Fibroblast of the aortic adventitia (primary cell): ENCODE measurements around the gene RNF223. TPM values are rescaled to one million over a fixed set of nuclear protein-coding genes. Genes with fewer than 3 reads are reported as not detected.
"Not testable (repeated sequence)": the region's sequence is repeated elsewhere in the genome, so short reads cannot be mapped to it uniquely, and the experiment has no call there.

ENCODE experiments used
- DNase-seq: peaks from one replicate; pipeline ENCODE4 v3.0.0-alpha.2; 2010; ENCODE audit warnings: low read depth
- H3K4me3 ChIP-seq: 2 replicates; pipeline ENCODE4 v1.5.1; 2011; ENCODE audit warnings: low read depth, mild to moderate bottlenecking, control low read depth, low read length, moderate library complexity
- CTCF ChIP-seq: IDR thresholded peaks from 2 replicates; pipeline ENCODE4 v1.5.1; 2011; ENCODE audit warnings: mild to moderate bottlenecking, low read length, control low read depth, inconsistent platforms; ENCODE audit not compliant: insufficient read depth
- total RNA-seq: library from RNA; depleted of rRNA; stranded (reverse); fragments of >200 nt; gene quantifications from 2 replicates; pipeline ENCODE4 v1.2.3, GENCODE V29; 2012; ENCODE audit warnings: low replicate concordance

Gene RNF223
- total RNA-seq, 1 donor: not detected

GRCh38 chr1:1106510-1107221 lies 32.6 kb upstream of the RNF223 start:
- no peak for TF ChIP-seq CTCF
- no peak for DNase-seq
- H3K4me3 ChIP-seq: no peak overlapping the region

- not testable (repeated sequence) for H3K4me3 ChIP-seq, DNase-seq
Observed at GRCh38 chr1:1104152-1104551, 30.0 kb upstream of the RNF223 start.

GRCh38 chr1:1101503-1101902 lies 27.4 kb upstream of the RNF223 start:
- DNase-seq: no peak
- TF ChIP-seq CTCF: no peak
- H3K4me3 ChIP-seq: no peak overlapping the region

GRCh38 chr1:1100296-1100695 lies 26.2 kb upstream of the RNF223 start:
- DNase-seq: no peak
- no peak for TF ChIP-seq CTCF
- H3K4me3 ChIP-seq: no peak overlapping the region

- DNase-seq: no peak
- TF ChIP-seq CTCF: no peak
- no peak overlapping the region for H3K4me3 ChIP-seq
Observed at GRCh38 chr1:1099506-1100183, 25.5 kb upstream of the RNF223 start.

GRCh38 chr1:1098681-1099421 lies 24.7 kb upstream of the RNF223 start:
- DNase-seq: no peak
- H3K4me3 ChIP-seq: no peak overlapping the region
- TF ChIP-seq CTCF: no peak

- not testable (repeated sequence) for H3K4me3 ChIP-seq
Observed at GRCh38 chr1:1096136-1096535, 22.0 kb upstream of the RNF223 start.

More at GRCh38 chr1:1096136-1096535, 22.0 kb upstream of the RNF223 start:
- DNase-seq: not testable (repeated sequence)
